Stimulated activated naive CD4-positive, alpha-beta T cell treated with Interleukin-2 at 50 U/mL for 16 hours (primary cell): Measurements from ENCODE around the gene ZAP70.
"Not testable (repeated sequence)": the region's sequence is repeated elsewhere in the genome, so short reads cannot be mapped to it uniquely, and the experiment has no call there.

Experiments used
- DNase-seq: peaks from one replicate; lab custom pipeline; 2025; lab: John Stamatoyannopoulos, UW

Gene ZAP70

GRCh38 chr2:97713296-97714083 lies at the start of gene ZAP70:
ZAP70 (plus strand) TSS chr2:97713576; CDS start chr2:97724037, 10,461 bp downstream.
- DNase-seq = peak; percentile 50

GRCh38 chr2:97663626-97663961 lies 49.8 kb upstream of the ZAP70 start:
- no peak for DNase-seq

- DNase-seq = peak; percentile 97
Measured at GRCh38 chr2:97663962-97664635, 49.3 kb upstream of the ZAP70 start, which contains the start of gene ACTR1B. ACTR1B (minus strand) TSS chr2:97664044; CDS start chr2:97663890, 154 bp downstream.

GRCh38 chr2:97664636-97664970 lies 48.8 kb upstream of the ZAP70 start:
- no peak for DNase-seq

GRCh38 chr2:97669448-97669847 lies 43.9 kb upstream of the ZAP70 start, which contains the start of gene C2orf92:
C2orf92 (plus strand) TSS chr2:97669713; CDS start chr2:97669789, 76 bp downstream.
- DNase-seq = no peak

- DNase-seq = no peak
Measured at GRCh38 chr2:97670471-97670870, 42.9 kb upstream of the ZAP70 start.

GRCh38 chr2:97671526-97671925 lies 41.9 kb upstream of the ZAP70 start:
- DNase-seq = no peak

GRCh38 chr2:97672606-97673140 lies 40.7 kb upstream of the ZAP70 start:
- DNase-seq = not testable (repeated sequence)

- no peak for DNase-seq
Measured at GRCh38 chr2:97673182-97673914, 40.0 kb upstream of the ZAP70 start.

GRCh38 chr2:97673915-97674283 lies 39.5 kb upstream of the ZAP70 start:
- peak; percentile 19 for DNase-seq

- no peak for DNase-seq
Measured at GRCh38 chr2:97675430-97676113, 37.8 kb upstream of the ZAP70 start.

- no peak for DNase-seq
Measured at GRCh38 chr2:97676620-97677019, 36.8 kb upstream of the ZAP70 start.

- no peak for DNase-seq
Measured at GRCh38 chr2:97677480-97677879, 35.9 kb upstream of the ZAP70 start.

- no peak for DNase-seq
Measured at GRCh38 chr2:97678298-97678697, 35.1 kb upstream of the ZAP70 start.

GRCh38 chr2:97687235-97687634 lies 26.1 kb upstream of the ZAP70 start:
- not testable (repeated sequence) for DNase-seq

GRCh38 chr2:97688062-97688827 lies 25.1 kb upstream of the ZAP70 start:
- DNase-seq = no peak

- DNase-seq = no peak
Measured at GRCh38 chr2:97691166-97691565, 22.2 kb upstream of the ZAP70 start.

- DNase-seq = no peak
Measured at GRCh38 chr2:97693476-97693875, 19.9 kb upstream of the ZAP70 start.

GRCh38 chr2:97695744-97696143 lies 17.6 kb upstream of the ZAP70 start:
- no peak for DNase-seq

GRCh38 chr2:97697252-97698235 lies 15.8 kb upstream of the ZAP70 start:
- DNase-seq = peak; percentile 87
